Stimulated activated naive B cell treated with anti-CD40 and anti-IgM and Interleukin-4, amounts not matched to agents 10 μg/mL and 1 μg/mL and 100 μg/mL, for 72 hours (primary cell): ENCODE results near the gene MYH9.
"Not testable (repeated sequence)": the region's sequence is repeated elsewhere in the genome, so short reads cannot be mapped to it uniquely, and the experiment has no call there.

Source experiments
- ATAC-seq, 2 donors: fragments of 150-1000 bp; cut with Tn5 transposase; replicated peaks; 2 replicates each; pipeline ENCODE4 v1.10.0; 2021; ENCODE audit warnings: moderate library complexity in 1 of 2
- DNase-seq: peaks from one replicate; pipeline ENCODE4 v3.0.0; 2021
- H3K27ac Mint-ChIP-seq: one replicate; pipeline ENCODE4 v1.8.0; 2022; ENCODE audit warnings: mild to moderate bottlenecking, mixed read lengths
- H3K27me3 Mint-ChIP-seq, 2 donors: one replicate each; pipeline ENCODE4 v1.8.0; 2022; ENCODE audit warnings: mixed read lengths in 2 of 2
- H3K36me3 Mint-ChIP-seq, 2 donors: one replicate each; pipeline ENCODE4 v1.8.0; 2022; ENCODE audit warnings: mixed read lengths in 2 of 2, mild to moderate bottlenecking in 1 of 2
- H3K4me1 Mint-ChIP-seq, 2 donors: one replicate each; pipeline ENCODE4 v1.8.0; 2022; ENCODE audit warnings: mixed read lengths in 2 of 2, mild to moderate bottlenecking in 1 of 2
- H3K4me3 Mint-ChIP-seq, 2 donors: one replicate each; pipeline ENCODE4 v1.8.0; 2022; ENCODE audit warnings: mild to moderate bottlenecking in 2 of 2, mixed read lengths in 2 of 2, moderate library complexity in 1 of 2
- H3K9me3 Mint-ChIP-seq, 2 donors: one replicate each; pipeline ENCODE4 v1.8.0; 2022; ENCODE audit warnings: mixed read lengths in 2 of 2, mild to moderate bottlenecking in 1 of 2

The MYH9 gene

GRCh38 chr22:36422287-36423014 lies 34.7 kb upstream of the MYH9 start:
- no peak overlapping the region for H3K4me3 Mint-ChIP-seq
- DNase-seq (no peak), ATAC-seq (no peak)
- no peaks in the 10 kb centered on the region for H3K27me3 Mint-ChIP-seq
- H3K4me1 Mint-ChIP-seq = peaks cover 32 to 54% of the 10 kb centered on the region in 2 donors
- H3K36me3 Mint-ChIP-seq = no peaks in the 10 kb centered on the region
- H3K27ac Mint-ChIP-seq = no peak overlapping the region
- H3K9me3 Mint-ChIP-seq = no peaks in the 10 kb centered on the region

GRCh38 chr22:36419912-36420882 lies 32.4 kb upstream of the MYH9 start:
- peak overlapping the region; percentile 80 for H3K27ac Mint-ChIP-seq
- ATAC-seq = no peak

GRCh38 chr22:36419177-36419911 lies 31.6 kb upstream of the MYH9 start:
- H3K4me3 Mint-ChIP-seq = peak overlapping the region; percentile 57 to 72
- no peaks in the 10 kb centered on the region for H3K9me3 Mint-ChIP-seq
- no peak for DNase-seq
- H3K4me1 Mint-ChIP-seq = peaks cover 23 to 47% of the 10 kb centered on the region in 2 donors
- ATAC-seq = peak; percentile 63 to 65
- no peaks in the 10 kb centered on the region for H3K27me3 Mint-ChIP-seq
- H3K36me3 Mint-ChIP-seq = no peaks in the 10 kb centered on the region
- peak overlapping the region; percentile 80 for H3K27ac Mint-ChIP-seq

More at GRCh38 chr22:36419912-36420882, 32.4 kb upstream of the MYH9 start:
- peaks cover 30 to 55% of the 10 kb centered on the region in 2 donors for H3K4me1 Mint-ChIP-seq
- H3K36me3 Mint-ChIP-seq = no peaks in the 10 kb centered on the region
- H3K4me3 Mint-ChIP-seq = no peak overlapping the region
- DNase-seq = no peak
- H3K9me3 Mint-ChIP-seq = no peaks in the 10 kb centered on the region
- no peaks in the 10 kb centered on the region for H3K27me3 Mint-ChIP-seq

GRCh38 chr22:36417281-36417686 lies 29.5 kb upstream of the MYH9 start:
- no peak for DNase-seq
- Mint-ChIP-seq H3K27ac (no peak overlapping the region), H3K9me3 (no peaks in the 10 kb centered on the region), H3K36me3 (no peaks in the 10 kb centered on the region), H3K4me3 (no peak overlapping the region), H3K27me3 (no peaks in the 10 kb centered on the region), H3K4me1 (peaks cover 18 to 46% of the 10 kb centered on the region in 2 donors)
- ATAC-seq = no peak

- H3K27ac Mint-ChIP-seq = no peak overlapping the region
- no peaks in the 10 kb centered on the region for H3K9me3 Mint-ChIP-seq
- peaks cover 19 to 48% of the 10 kb centered on the region in 2 donors for H3K4me1 Mint-ChIP-seq
- H3K36me3 Mint-ChIP-seq = no peaks in the 10 kb centered on the region
- DNase-seq (no peak), ATAC-seq (peak; percentile 19 to 31)
- H3K4me3 Mint-ChIP-seq = no peak overlapping the region
- no peaks in the 10 kb centered on the region for H3K27me3 Mint-ChIP-seq
Observed at GRCh38 chr22:36415415-36416168, 27.8 kb upstream of the MYH9 start.

GRCh38 chr22:36413022-36413775 lies 25.4 kb upstream of the MYH9 start:
- no peak overlapping the region for H3K27ac Mint-ChIP-seq
- H3K4me1 Mint-ChIP-seq = peaks cover 25 to 54% of the 10 kb centered on the region in 2 donors
- H3K9me3 Mint-ChIP-seq = no peaks in the 10 kb centered on the region
- DNase-seq (no peak), ATAC-seq (no peak)
- no peaks in the 10 kb centered on the region for H3K36me3 Mint-ChIP-seq
- H3K4me3 Mint-ChIP-seq = no peak overlapping the region
- no peaks in the 10 kb centered on the region for H3K27me3 Mint-ChIP-seq

- no peak for DNase-seq
- Mint-ChIP-seq H3K9me3 (no peaks in the 10 kb centered on the region), H3K27ac (no peak overlapping the region), H3K36me3 (no peaks in the 10 kb centered on the region), H3K4me3 (no peak overlapping the region), H3K4me1 (peaks cover 24 to 55% of the 10 kb centered on the region in 2 donors), H3K27me3 (no peaks in the 10 kb centered on the region)
- ATAC-seq = no peak
Observed at GRCh38 chr22:36411589-36412258, 24.0 kb upstream of the MYH9 start.

- Mint-ChIP-seq H3K4me1 (peaks cover 30 to 60% of the 10 kb centered on the region in 2 donors), H3K36me3 (no peaks in the 10 kb centered on the region), H3K4me3 (peak overlapping the region; percentile 88 to 99), H3K9me3 (no peaks in the 10 kb centered on the region), H3K27ac (peak overlapping the region; percentile 87), H3K27me3 (no peaks in the 10 kb centered on the region)
- DNase-seq (peak; percentile 69), ATAC-seq (peak; percentile 83 to 89)
Observed at GRCh38 chr22:36409911-36410756, 22.4 kb upstream of the MYH9 start.

GRCh38 chr22:36409554-36409910 lies 21.8 kb upstream of the MYH9 start:
- Mint-ChIP-seq H3K27ac (peak overlapping the region; percentile 87), H3K4me1 (peaks cover 34 to 66% of the 10 kb centered on the region in 2 donors), H3K4me3 (peak overlapping the region; percentile 88 to 99)
- H3K9me3 Mint-ChIP-seq, ATAC-seq, H3K27me3 Mint-ChIP-seq, H3K36me3 Mint-ChIP-seq, DNase-seq: not testable (repeated sequence)

- H3K27ac Mint-ChIP-seq = peak overlapping the region; percentile 1
- peak overlapping the region; percentile 2 to 4 for H3K4me3 Mint-ChIP-seq
- DNase-seq = no peak
- H3K9me3 Mint-ChIP-seq = no peaks in the 10 kb centered on the region
- H3K4me1 Mint-ChIP-seq = peaks cover 34 to 70% of the 10 kb centered on the region in 2 donors
- no peaks in the 10 kb centered on the region for H3K36me3 Mint-ChIP-seq
- no peaks in the 10 kb centered on the region for H3K27me3 Mint-ChIP-seq
- no peak for ATAC-seq
Observed at GRCh38 chr22:36409056-36409455, 21.3 kb upstream of the MYH9 start.

- Mint-ChIP-seq H3K27me3 (no peaks in the 10 kb centered on the region), H3K27ac (peak overlapping the region; percentile 25), H3K9me3 (no peaks in the 10 kb centered on the region), H3K4me3 (no peak overlapping the region), H3K4me1 (peaks cover 30 to 61% of the 10 kb centered on the region in 2 donors), H3K36me3 (no peaks in the 10 kb centered on the region)
- no peak for ATAC-seq
- DNase-seq = no peak
Observed at GRCh38 chr22:36406721-36407120, 19.0 kb upstream of the MYH9 start.
